ENCODE results near the gene MGAT4D. TPM values are rescaled to one million over a fixed set of nuclear protein-coding genes. Genes with fewer than 3 reads are reported as not detected.
"Not testable (repeated sequence)": the region's sequence is repeated elsewhere in the genome, so short reads cannot be mapped to it uniquely, and the experiment has no call there.

Gene MGAT4D
- polyA plus RNA-seq, 1 experiment: not detected

GRCh38 chr4:140523370-140523856, 25.3 kb upstream of the MGAT4D start:
- POLR2A ChIA-PET: interaction anchor here (0.6 to 0.7 kb wide), 5 partner anchors 148 to 948 kb away, joined by 3 to 5 read pairs (median 4); partner anchors contain the start of gene SCOC

GRCh38 chr4:140515423-140515822, 17.3 kb upstream of the MGAT4D start:
- Histone ChIP-seq H3K9me3 (ENCODE audit: control insufficient read depth, insufficient read depth, low read length) (no peaks in the 10 kb centered on the region), H3K27ac (ENCODE audit: low read depth, low read length) (no peak overlapping the region), H3K4me3 (ENCODE audit: low read depth, low read length) (no peak overlapping the region), H3K27me3 (ENCODE audit: control insufficient read depth, insufficient read depth, low read length) (peaks cover 6% of the 10 kb centered on the region)
- no peak for DNase-seq (ENCODE audit: low read depth, low spot score)
- ChIA-PET POLR2A (no interaction called here), CTCF (interaction anchor here (2.6 kb wide), 1 partner anchor 9 kb away, joined by 8 read pairs; the partner anchor contains the start of gene ELMOD2)
- TF ChIP-seq, protein P1, sequence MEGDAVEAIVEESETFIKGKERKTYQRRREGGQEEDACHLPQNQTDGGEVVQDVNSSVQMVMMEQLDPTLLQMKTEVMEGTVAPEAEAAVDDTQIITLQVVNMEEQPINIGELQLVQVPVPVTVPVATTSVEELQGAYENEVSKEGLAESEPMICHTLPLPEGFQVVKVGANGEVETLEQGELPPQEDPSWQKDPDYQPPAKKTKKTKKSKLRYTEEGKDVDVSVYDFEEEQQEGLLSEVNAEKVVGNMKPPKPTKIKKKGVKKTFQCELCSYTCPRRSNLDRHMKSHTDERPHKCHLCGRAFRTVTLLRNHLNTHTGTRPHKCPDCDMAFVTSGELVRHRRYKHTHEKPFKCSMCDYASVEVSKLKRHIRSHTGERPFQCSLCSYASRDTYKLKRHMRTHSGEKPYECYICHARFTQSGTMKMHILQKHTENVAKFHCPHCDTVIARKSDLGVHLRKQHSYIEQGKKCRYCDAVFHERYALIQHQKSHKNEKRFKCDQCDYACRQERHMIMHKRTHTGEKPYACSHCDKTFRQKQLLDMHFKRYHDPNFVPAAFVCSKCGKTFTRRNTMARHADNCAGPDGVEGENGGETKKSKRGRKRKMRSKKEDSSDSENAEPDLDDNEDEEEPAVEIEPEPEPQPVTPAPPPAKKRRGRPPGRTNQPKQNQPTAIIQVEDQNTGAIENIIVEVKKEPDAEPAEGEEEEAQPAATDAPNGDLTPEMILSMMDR (IDR thresholded peaks at IDR 0.05; ENCODE audit: low read depth, low read length): no peak

More at GRCh38 chr4:140523370-140523856, 25.3 kb upstream of the MGAT4D start:
- CTCF ChIA-PET: interaction anchor here (0.7 to 1.8 kb wide), 13 partner anchors 13 to 338 kb away, joined by 3 to 8 read pairs (median 4); partner anchors contain the start of gene CLGN
- no peaks in the 10 kb centered on the region for H3K9me3 ChIP-seq (ENCODE audit: control insufficient read depth, insufficient read depth, low read length)
- H3K4me3 ChIP-seq (ENCODE audit: low read depth, low read length): peak overlapping the region; percentile 84
- no peaks in the 10 kb centered on the region for H3K27me3 ChIP-seq (ENCODE audit: control insufficient read depth, insufficient read depth, low read length)
- H3K27ac ChIP-seq (ENCODE audit: low read depth, low read length): no peak overlapping the region
- DNase-seq (ENCODE audit: low read depth, low spot score): no peak
- TF ChIP-seq, protein P1 (IDR thresholded peaks at IDR 0.05; ENCODE audit: low read depth, low read length): no peak

DNA sequence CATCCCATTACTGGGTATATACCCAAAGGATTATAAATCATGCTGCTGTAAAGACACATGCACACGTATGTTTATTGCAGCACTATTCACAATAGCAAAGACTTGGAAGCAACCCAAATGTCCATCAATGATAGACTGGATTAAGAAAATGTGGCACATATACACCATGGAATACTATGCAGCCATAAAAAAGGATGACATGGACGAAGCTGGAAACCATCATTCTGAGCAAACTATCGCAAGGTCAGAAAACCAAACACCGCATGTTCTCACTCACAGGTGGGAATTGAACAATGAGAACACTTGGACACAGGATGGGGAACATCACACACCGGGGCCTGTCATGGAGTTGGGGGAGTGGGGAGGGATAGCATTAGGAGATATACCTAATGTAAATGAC, 15.7 kb upstream of the MGAT4D start:
- H3K27me3 ChIP-seq (ENCODE audit: control insufficient read depth, insufficient read depth, low read length); POLR2A ChIA-PET; DNase-seq (ENCODE audit: low read depth, low spot score); H3K9me3 ChIP-seq (ENCODE audit: control insufficient read depth, insufficient read depth, low read length); H3K27ac ChIP-seq (ENCODE audit: low read depth, low read length); H3K4me3 ChIP-seq (ENCODE audit: low read depth, low read length): not testable (repeated sequence)
- CTCF ChIA-PET: interaction anchor here (2.6 kb wide), 1 partner anchor 11 kb away, joined by 8 read pairs; the partner anchor contains the start of gene ELMOD2

DNA sequence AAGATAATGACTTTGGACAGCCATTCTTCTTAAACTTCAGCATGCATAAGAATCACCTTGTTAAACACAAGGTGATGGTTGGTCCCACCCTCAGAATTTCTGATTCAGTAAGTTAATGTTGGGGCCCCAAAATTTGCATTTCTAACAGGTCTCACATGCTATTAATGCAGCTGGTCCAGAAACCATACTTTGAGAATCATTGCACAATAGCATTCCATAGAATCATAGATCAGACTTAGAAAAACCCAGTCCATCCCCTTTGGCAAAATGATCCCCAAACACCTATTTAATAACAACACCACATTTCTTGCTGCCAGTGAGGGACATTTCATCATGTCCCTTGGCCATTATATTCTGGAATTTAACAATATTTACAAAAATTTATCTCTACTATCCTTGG, 6.2 kb upstream of the MGAT4D start:
- no peak for DNase-seq (ENCODE audit: low read depth, low spot score)
- TF ChIP-seq, protein P1 (IDR thresholded peaks at IDR 0.05; ENCODE audit: low read depth, low read length): no peak
- ChIA-PET CTCF (no interaction called here), POLR2A (no interaction called here)
- Histone ChIP-seq H3K9me3 (ENCODE audit: control insufficient read depth, insufficient read depth, low read length) (no peaks in the 10 kb centered on the region; the same call in 1 of the 2 replicates), H3K27me3 (ENCODE audit: control insufficient read depth, insufficient read depth, low read length) (peaks cover 18% of the 10 kb centered on the region), H3K4me3 (ENCODE audit: low read depth, low read length) (no peak overlapping the region), H3K27ac (ENCODE audit: low read depth, low read length) (no peak overlapping the region)

DNA sequence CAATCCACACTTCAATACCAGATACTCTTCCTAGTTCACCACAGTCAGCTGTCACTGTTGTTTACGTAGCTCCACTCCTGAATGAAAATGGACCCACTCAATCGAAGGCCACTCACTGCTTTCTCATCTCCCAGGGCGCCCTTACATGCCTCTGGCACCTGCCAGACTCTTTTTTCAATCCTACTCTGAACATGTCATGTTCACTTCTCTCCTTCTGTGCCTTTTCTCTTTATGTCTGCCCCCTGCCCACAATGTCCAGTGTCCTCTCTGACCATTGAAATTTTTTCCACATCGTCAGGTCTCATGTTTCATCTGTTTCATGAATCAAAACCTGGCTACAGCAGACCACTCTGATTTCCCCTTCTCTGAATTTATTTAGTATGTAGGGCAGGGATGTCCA, 1.3 kb upstream of the MGAT4D start:
- Histone ChIP-seq H3K27ac (ENCODE audit: low read depth, low read length) (no peak overlapping the region), H3K4me3 (ENCODE audit: low read depth, low read length) (no peak overlapping the region), H3K27me3 (ENCODE audit: control insufficient read depth, insufficient read depth, low read length) (peaks cover 41% of the 10 kb centered on the region), H3K9me3 (ENCODE audit: control insufficient read depth, insufficient read depth, low read length) (peaks cover 4% of the 10 kb centered on the region; the same call in 1 of the 2 replicates)
- ChIA-PET POLR2A (no interaction called here), CTCF (interaction anchor here (0.9 kb wide), 1 partner anchor 25 kb away, joined by 3 read pairs; the partner anchor contains the start of gene ELMOD2)
- DNase-seq (ENCODE audit: low read depth, low spot score): no peak
- TF ChIP-seq, protein P1 (IDR thresholded peaks at IDR 0.05; ENCODE audit: low read depth, low read length): no peak

Data from AG04450 (cell line).